Neural progenitor cell (in vitro differentiated cells): ENCODE data around the gene RAPH1.

Experiments
- EZH2 ChIP-seq: fragments of 200-600 bp; sonication (generic); IDR thresholded peaks from 2 replicates; pipeline ENCODE4 v1.6.1; 2017; ENCODE audit warnings: antibody characterized with exemption, mild to moderate bottlenecking, moderate library complexity
- EZH2phosphoT487 ChIP-seq: fragments of 200-600 bp; sonication (generic); IDR thresholded peaks from 2 replicates; pipeline ENCODE4 v1.6.1; 2017; ENCODE audit warnings: antibody characterized with exemption
- TF ChIP-seq, protein P1 (sequence below): fragments of 200-600 bp; sonication (generic); IDR thresholded peaks from 2 replicates; pipeline ENCODE4 v1.5.1; 2017; ENCODE audit warnings: antibody characterized with exemption, mild to moderate bottlenecking

DNA sequence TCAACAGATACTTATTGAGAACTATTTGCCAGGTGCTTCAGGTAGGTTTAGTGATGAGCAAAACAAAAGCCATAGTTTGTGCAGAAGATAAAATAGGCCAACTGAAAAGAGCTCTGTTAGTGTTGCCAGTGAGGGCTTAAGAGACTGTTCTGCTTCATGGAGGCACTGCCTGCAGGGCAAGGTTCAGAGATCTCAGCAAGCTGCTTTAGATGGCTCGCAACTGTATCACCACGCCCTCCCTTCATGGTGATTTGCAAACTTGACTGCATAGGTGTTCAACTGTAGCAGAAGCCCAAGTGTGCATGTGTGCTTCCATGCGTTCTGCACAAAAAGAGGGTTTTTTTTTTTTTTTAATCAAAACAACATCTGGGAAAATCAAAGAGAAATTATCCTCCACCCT lies 84.5 kb downstream of the RAPH1 start:
- TF ChIP-seq, protein P1, sequence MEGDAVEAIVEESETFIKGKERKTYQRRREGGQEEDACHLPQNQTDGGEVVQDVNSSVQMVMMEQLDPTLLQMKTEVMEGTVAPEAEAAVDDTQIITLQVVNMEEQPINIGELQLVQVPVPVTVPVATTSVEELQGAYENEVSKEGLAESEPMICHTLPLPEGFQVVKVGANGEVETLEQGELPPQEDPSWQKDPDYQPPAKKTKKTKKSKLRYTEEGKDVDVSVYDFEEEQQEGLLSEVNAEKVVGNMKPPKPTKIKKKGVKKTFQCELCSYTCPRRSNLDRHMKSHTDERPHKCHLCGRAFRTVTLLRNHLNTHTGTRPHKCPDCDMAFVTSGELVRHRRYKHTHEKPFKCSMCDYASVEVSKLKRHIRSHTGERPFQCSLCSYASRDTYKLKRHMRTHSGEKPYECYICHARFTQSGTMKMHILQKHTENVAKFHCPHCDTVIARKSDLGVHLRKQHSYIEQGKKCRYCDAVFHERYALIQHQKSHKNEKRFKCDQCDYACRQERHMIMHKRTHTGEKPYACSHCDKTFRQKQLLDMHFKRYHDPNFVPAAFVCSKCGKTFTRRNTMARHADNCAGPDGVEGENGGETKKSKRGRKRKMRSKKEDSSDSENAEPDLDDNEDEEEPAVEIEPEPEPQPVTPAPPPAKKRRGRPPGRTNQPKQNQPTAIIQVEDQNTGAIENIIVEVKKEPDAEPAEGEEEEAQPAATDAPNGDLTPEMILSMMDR, result no peak
- TF ChIP-seq EZH2, result no peak
- no peak for TF ChIP-seq EZH2phosphoT487
